Upper lobe of right lung (tissue), 1 donor: ENCODE measurements around the gene PPP1R3F. TPM values are rescaled to one million over a fixed set of nuclear protein-coding genes. Genes with fewer than 3 reads are reported as not detected.

Experiments used
- ATAC-seq: fragments of 200-7000 bp; cut with Tn5 transposase; one replicate; pipeline ENCODE4 v1.9.1; 2020; ENCODE audit warnings: mild to moderate bottlenecking, moderate library complexity
- DNase-seq: peaks from one replicate; pipeline ENCODE4 v3.0.0-alpha.2; 2020
- H3K27ac ChIP-seq: fragments of 200-600 bp; one replicate; pipeline ENCODE4 v1.8.0; 2022
- H3K27me3 ChIP-seq: fragments of 200-600 bp; one replicate; pipeline ENCODE4 v1.8.0; 2022; ENCODE audit warnings: mild to moderate bottlenecking
- H3K36me3 ChIP-seq: fragments of 200-600 bp; one replicate; pipeline ENCODE4 v1.8.0; 2022
- H3K4me1 ChIP-seq: fragments of 200-600 bp; one replicate; pipeline ENCODE4 v1.8.0; 2022
- H3K4me3 ChIP-seq: fragments of 200-600 bp; one replicate; pipeline ENCODE4 v1.8.0; 2022; ENCODE audit warnings: mild to moderate bottlenecking
- H3K9me3 ChIP-seq: fragments of 200-600 bp; one replicate; pipeline ENCODE4 v1.8.0; 2022
- intact Hi-C: fragments of 100-400 bp; cut with DNase I; formaldehyde crosslinking; loops from one replicate; pipeline ENCODE4 v1.11.0; 2022
- total RNA-seq: library from RNA; stranded (reverse); fragmentation: NEBNext Ultra II Directional; extraction: Animal tissue kit (Norgen Biotek cat#: 25700); gene quantifications from one replicate; pipeline ENCODE4 v1.2.1, GENCODE V29; 2021
- TF ChIP-seq, protein P1 (sequence below): fragments of 200-600 bp; IDR thresholded peaks from one replicate; pipeline ENCODE4 v1.8.0; 2022; ENCODE audit warnings: antibody characterized with exemption
- donor health status: DM: no; HTN: yes; CAD: no; lungs with severe emphysema.

The PPP1R3F gene
- total RNA-seq, 1 donor from 2014 or later: 6.0 TPM

GRCh38 chrX:49243166-49243565, 26.4 kb upstream of the PPP1R3F start:
- intact Hi-C loops: no loop called here

DNA sequence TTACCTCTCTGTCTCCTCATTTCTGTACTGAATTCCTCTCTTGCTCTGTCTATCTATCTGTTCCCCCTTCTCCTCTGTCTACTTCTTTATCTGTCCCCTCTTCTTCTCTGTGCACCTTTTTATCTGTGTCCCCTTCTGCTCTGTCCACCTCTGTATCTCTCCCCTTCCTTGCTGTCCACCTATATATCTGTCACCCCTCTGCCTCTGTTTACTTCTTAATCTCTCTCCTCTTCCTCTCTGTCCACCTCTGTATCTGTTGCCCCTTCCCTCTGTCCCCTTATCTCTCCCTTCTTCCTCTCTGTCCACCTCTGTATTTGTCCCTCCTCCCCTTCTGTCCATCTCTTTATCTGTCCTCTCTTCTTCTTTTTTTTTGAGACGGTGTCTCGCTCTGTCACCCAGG, 25.4 kb upstream of the PPP1R3F start:
- Histone ChIP-seq H3K27ac (no peak overlapping the region), H3K4me1 (no peaks in the 10 kb centered on the region), H3K36me3 (peaks cover 13% of the 10 kb centered on the region), H3K27me3 (no peaks in the 10 kb centered on the region), H3K9me3 (no peaks in the 10 kb centered on the region), H3K4me3 (no peak overlapping the region)
- ATAC-seq: no peak
- TF ChIP-seq, protein P1, sequence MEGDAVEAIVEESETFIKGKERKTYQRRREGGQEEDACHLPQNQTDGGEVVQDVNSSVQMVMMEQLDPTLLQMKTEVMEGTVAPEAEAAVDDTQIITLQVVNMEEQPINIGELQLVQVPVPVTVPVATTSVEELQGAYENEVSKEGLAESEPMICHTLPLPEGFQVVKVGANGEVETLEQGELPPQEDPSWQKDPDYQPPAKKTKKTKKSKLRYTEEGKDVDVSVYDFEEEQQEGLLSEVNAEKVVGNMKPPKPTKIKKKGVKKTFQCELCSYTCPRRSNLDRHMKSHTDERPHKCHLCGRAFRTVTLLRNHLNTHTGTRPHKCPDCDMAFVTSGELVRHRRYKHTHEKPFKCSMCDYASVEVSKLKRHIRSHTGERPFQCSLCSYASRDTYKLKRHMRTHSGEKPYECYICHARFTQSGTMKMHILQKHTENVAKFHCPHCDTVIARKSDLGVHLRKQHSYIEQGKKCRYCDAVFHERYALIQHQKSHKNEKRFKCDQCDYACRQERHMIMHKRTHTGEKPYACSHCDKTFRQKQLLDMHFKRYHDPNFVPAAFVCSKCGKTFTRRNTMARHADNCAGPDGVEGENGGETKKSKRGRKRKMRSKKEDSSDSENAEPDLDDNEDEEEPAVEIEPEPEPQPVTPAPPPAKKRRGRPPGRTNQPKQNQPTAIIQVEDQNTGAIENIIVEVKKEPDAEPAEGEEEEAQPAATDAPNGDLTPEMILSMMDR: no peak
- no peak for DNase-seq
- intact Hi-C loops: no loop called here

More at GRCh38 chrX:49243166-49243565, 26.4 kb upstream of the PPP1R3F start:
- DNase-seq (no peak), ATAC-seq (no peak)
- Histone ChIP-seq H3K4me3 (no peak overlapping the region), H3K27me3 (no peaks in the 10 kb centered on the region), H3K4me1 (no peaks in the 10 kb centered on the region), H3K27ac (no peak overlapping the region), H3K9me3 (no peaks in the 10 kb centered on the region), H3K36me3 (peaks cover 13% of the 10 kb centered on the region)
- TF ChIP-seq, protein P1: no peak

DNA sequence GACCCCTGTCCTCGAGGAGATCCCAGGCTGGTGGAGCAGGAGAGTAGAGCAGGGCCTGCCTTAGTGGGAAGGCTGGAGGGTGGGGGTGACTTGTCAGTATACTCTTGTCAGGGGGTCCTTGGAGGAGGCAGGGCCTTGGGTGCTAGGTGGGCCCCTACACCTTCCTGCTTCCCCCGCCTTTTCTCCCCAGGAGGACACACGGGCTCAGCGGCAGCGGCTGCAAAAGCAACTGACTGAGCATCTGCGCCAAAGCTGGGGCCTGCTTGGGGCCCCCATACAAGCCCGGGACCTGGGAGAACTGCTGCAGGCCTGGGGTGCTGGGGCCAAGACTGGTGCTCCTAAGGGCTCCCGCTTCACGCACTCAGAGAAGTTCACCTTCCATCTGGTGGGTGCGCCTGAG, 23.1 kb upstream of the PPP1R3F start:
- Histone ChIP-seq H3K9me3 (no peaks in the 10 kb centered on the region), H3K27ac (no peak overlapping the region), H3K27me3 (no peaks in the 10 kb centered on the region), H3K36me3 (peaks cover 13% of the 10 kb centered on the region), H3K4me1 (no peaks in the 10 kb centered on the region), H3K4me3 (no peak overlapping the region)
- TF ChIP-seq, protein P1: no peak
- ATAC-seq (no peak), DNase-seq (no peak)
- intact Hi-C loops: no loop called here

DNA sequence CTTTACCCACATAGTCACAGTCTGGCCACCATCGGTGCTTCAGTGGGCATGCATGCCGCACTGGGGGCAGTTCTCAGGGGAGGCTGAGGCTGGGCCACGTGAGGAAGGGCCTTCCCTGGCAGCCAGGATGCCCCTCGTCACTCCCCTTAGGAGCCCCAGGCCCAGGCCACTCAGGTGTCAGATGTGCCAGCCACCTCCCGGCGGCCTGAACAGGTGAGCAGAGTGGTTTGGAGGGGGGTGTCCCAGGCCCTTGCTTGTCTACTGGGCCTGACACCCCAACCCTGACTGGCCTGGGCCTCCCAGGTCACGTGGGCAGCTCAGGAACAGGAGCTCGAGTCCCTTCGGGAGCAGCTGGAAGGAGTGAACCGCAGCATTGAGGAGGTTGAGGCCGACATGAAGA, 22.2 kb upstream of the PPP1R3F start:
- intact Hi-C loops: no loop called here
- DNase-seq: no peak
- peaks cover 13% of the 10 kb centered on the region for H3K36me3 ChIP-seq

DNA sequence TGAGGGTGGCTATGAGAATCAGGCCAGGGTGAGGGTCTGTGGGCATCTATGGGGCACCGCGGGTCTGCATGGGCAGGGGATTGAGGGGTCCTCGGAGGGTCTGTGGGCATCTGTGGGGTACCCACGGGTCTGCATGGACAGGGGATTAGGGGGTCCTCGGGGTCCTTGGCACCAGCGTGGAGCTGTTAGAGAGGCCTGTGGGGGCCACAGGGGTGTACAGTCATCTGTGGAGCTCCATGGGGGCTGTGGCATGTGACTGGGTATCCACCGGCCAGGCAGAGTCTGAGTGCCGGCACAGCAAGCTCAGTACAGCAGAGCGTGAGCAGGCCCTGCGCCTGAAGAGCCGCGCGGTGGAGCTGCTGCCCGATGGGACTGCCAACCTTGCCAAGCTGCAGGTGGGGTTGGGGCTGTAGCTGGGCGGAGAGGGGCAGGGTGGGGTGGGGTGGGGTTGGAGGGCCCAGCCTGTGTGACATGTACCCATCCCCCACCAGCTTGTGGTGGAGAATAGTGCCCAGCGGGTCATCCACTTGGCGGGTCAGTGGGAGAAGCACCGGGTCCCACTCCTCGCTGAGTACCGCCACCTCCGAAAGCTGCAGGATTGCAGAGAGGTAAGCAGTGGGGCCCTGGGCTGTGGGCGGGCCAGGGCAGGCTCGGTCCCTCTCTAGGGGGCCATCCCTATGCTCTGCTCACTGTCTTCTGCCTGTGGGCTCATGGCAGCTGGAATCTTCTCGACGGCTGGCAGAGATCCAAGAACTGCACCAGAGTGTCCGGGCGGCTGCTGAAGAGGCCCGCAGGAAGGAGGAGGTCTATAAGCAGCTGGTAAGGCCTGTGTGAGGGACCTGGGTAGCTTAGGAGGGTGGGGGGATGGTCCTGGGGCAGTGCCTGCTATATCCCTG, 21.4 kb upstream of the PPP1R3F start:
- Histone ChIP-seq H3K27ac (no peak overlapping the region), H3K9me3 (no peaks in the 10 kb centered on the region), H3K4me3 (no peak overlapping the region), H3K36me3 (peaks cover 12% of the 10 kb centered on the region), H3K4me1 (no peaks in the 10 kb centered on the region), H3K27me3 (no peaks in the 10 kb centered on the region)
- intact Hi-C loops: no loop called here
- DNase-seq: no peak
- ATAC-seq: no peak
- TF ChIP-seq, protein P1: no peak

More for the DNA sequence above, 22.2 kb upstream of the PPP1R3F start:
- ATAC-seq: no peak
- no peaks in the 10 kb centered on the region for H3K27me3 ChIP-seq
- no peak overlapping the region for H3K4me3 ChIP-seq
- H3K27ac ChIP-seq: no peak overlapping the region
- H3K9me3 ChIP-seq: no peaks in the 10 kb centered on the region
- H3K4me1 ChIP-seq: no peaks in the 10 kb centered on the region
- TF ChIP-seq, protein P1: no peak
